HCT116 (cell line): ENCODE data around the gene TMA7. TPM values are rescaled to one million over a fixed set of nuclear protein-coding genes. Genes with fewer than 3 reads are reported as not detected.

Experiments used
- total RNA-seq: library from RNA; stranded (reverse); gene quantifications from one replicate; pipeline ENCODE4 v1.2.1, GENCODE V29; 2021; ENCODE audit not compliant: unreplicated experiment

Gene TMA7
- total RNA-seq, 1 experiment from 2014 or later = 334 TPM

Other genes with a start within 250 kb of the TMA7 start
- gene CAMP, start 216.8 kb upstream of the TMA7 start, total RNA-seq = not detected
- 15.7 TPM for gene ZNF589, start 199.2 kb upstream of the TMA7 start, total RNA-seq
- gene NME6, start 138.9 kb upstream of the TMA7 start, total RNA-seq = 21.2 TPM
- gene SPINK8, start 106.6 kb upstream of the TMA7 start, total RNA-seq = not detected
- not detected for gene FBXW12, start 68.0 kb upstream of the TMA7 start, total RNA-seq
- gene PLXNB1, start 10.2 kb upstream of the TMA7 start, total RNA-seq = 35.6 TPM
- gene CCDC51, start 138 bp upstream of the TMA7 start, total RNA-seq = 29.3 TPM
- 15.6 TPM for gene ATRIP, start 6.5 kb downstream of the TMA7 start, total RNA-seq
- 104 TPM for gene SHISA5, start 63.9 kb downstream of the TMA7 start, total RNA-seq
- gene PFKFB4, start 116.5 kb downstream of the TMA7 start, total RNA-seq = 20.3 TPM
- 1.5 TPM for gene UCN2, start 123.5 kb downstream of the TMA7 start, total RNA-seq
- gene COL7A1, start 155.1 kb downstream of the TMA7 start, total RNA-seq = 11.4 TPM
- 318 TPM for gene UQCRC1, start 169.4 kb downstream of the TMA7 start, total RNA-seq
- 0.49 TPM for gene TMEM89, start 181.5 kb downstream of the TMA7 start, total RNA-seq
- 55.1 TPM for gene SLC26A6, start 195.2 kb downstream of the TMA7 start, total RNA-seq
- gene CELSR3, start 222.6 kb downstream of the TMA7 start, total RNA-seq = 7.8 TPM
- 36.9 TPM for gene NCKIPSD, start 245.7 kb downstream of the TMA7 start, total RNA-seq